ENCODE results near the gene CHST15. TPM values are rescaled to one million over a fixed set of nuclear protein-coding genes. Genes with fewer than 3 reads are reported as not detected.

Gene CHST15
- total and polyA plus RNA-seq, 4 donors: 4.5 to 43.8 (median 25.0) TPM

DNA sequence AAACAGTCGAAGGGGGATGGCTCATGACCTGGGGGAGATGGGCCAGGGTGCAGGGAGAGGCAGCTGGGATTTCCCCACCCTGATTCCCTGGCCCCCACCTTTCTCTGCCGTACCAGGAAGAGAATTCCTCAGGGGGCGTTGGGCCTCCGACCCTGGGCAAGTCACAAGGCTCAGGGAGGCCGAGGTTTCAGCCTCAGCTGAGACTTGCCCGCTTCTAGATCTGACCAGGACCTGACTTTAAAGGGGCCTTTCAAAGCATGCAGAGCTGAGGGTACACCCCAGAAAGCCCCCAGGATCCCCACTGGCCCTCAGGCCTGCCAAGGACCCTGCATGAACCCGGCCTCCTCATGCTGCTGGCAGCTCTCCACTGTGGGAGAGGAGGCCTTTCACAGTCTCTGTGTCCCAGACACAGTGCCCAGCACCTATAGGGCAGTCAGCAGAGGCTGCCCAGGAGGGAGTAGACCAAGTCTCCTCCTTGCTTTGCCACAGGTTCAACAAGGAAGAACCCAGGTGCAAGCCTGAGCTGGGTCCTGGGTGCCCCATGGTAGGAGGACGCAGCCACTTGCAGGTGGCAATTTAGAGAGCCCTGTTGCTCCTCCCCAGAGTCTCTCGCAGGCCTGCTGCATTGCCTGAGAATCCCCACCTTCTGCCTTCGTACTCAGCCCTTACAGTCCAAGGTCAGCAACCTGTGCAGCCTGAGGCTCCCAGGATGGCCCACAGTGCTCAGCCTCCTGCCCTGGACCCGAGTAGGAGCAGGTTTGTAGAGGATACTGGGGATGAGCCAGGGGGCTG lies 89.3 kb downstream of the CHST15 start:
- ATAC-seq (ENCODE audit: low FRiP score) (no peak), DNase-seq (no peak)
- Histone ChIP-seq H3K27ac (ENCODE audit: low read depth in 1 of 2, low read length in 2 of 2) (no peak overlapping the region), H3K9me3 (ENCODE audit: control insufficient read depth, low read length) (no peaks in the 10 kb centered on the region), H3K4me1 (ENCODE audit: control insufficient read depth in 1 of 2, insufficient read depth in 2 of 2, low read length in 2 of 2) (no peaks in the 10 kb centered on the region), H3K4me3 (ENCODE audit: low read length in 2 of 2) (no peak overlapping the region), H3K27me3 (ENCODE audit: control insufficient read depth in 1 of 2, insufficient read depth in 2 of 2, low read length in 1 of 2) (no peaks in the 10 kb centered on the region), H3K36me3 (ENCODE audit: control insufficient read depth in 1 of 2, insufficient read depth in 2 of 2, low read length in 1 of 2) (peaks cover 0 to 2% of the 10 kb centered on the region in 2 donors)
- WGBS, 2 donors: 77 to 78% methylated on average over 11 of the region's 11 CpGs
- intact Hi-C loops (cut with DNase I): loop anchor here in 1 of 2 donors (5.0 kb wide), 1 partner anchor 258 kb away; no protein-coding TSS in a partner anchor

DNA sequence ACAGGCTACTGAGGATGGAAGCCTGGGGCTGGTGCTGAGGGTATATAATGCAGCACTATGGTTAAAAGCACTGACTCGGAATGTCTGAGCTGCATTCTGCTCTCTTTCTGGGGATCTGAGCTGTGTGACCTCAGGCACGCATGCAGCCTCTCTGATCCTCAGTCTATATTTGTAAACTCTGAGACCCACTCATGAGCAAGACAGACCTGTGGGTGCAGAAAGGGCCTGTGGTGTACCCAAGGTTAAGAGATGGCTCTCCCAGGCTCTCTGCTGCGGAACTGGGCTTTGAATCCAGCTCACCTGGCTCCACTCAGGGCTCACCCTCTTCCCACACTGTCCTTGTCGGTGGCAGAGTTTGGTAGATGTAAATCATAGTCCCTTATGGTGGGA lies 89.9 kb downstream of the CHST15 start:
- ATAC-seq (ENCODE audit: low FRiP score): no peak
- DNase-seq: no peak
- peaks cover 0 to 2% of the 10 kb centered on the region in 2 donors for H3K36me3 ChIP-seq (ENCODE audit: control insufficient read depth in 1 of 2, insufficient read depth in 2 of 2, low read length in 1 of 2)
- no peaks in the 10 kb centered on the region for H3K27me3 ChIP-seq (ENCODE audit: control insufficient read depth in 1 of 2, insufficient read depth in 2 of 2, low read length in 1 of 2)
- WGBS, 2 donors: 85 to 95% methylated on average over 4 of the region's 4 CpGs
- H3K9me3 ChIP-seq (ENCODE audit: control insufficient read depth, low read length): no peaks in the 10 kb centered on the region
- no peak overlapping the region for H3K4me3 ChIP-seq (ENCODE audit: low read length in 2 of 2)
- intact Hi-C loops (cut with DNase I): loop anchor here in 1 of 2 donors (5.0 kb wide), 1 partner anchor 259 kb away; no protein-coding TSS in a partner anchor
- H3K4me1 ChIP-seq (ENCODE audit: control insufficient read depth in 1 of 2, insufficient read depth in 2 of 2, low read length in 2 of 2): no peaks in the 10 kb centered on the region
- no peak overlapping the region for H3K27ac ChIP-seq (ENCODE audit: low read depth in 1 of 2, low read length in 2 of 2)

DNA sequence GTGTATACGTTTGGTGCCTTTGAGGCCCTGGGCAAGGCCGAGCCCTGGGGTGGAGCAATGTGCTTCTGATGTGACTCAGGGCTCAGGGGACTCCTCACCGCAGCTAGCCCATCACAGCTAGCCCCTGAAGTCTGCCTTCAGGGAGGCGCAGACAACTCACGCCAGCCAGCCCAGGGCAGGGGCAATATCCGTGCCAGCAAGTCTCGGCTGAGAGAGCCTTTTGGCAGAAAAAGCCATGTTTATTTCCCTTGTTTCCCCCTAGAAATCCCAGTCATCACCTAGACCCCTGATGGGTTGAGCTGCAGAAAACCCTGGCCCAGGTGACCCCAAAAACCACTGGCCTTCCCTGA lies 90.4 kb downstream of the CHST15 start:
- Histone ChIP-seq H3K4me3 (ENCODE audit: low read length in 2 of 2) (no peak overlapping the region), H3K36me3 (ENCODE audit: control insufficient read depth in 1 of 2, insufficient read depth in 2 of 2, low read length in 1 of 2) (peaks cover 0 to 2% of the 10 kb centered on the region in 2 donors), H3K4me1 (ENCODE audit: control insufficient read depth in 1 of 2, insufficient read depth in 2 of 2, low read length in 2 of 2) (no peaks in the 10 kb centered on the region), H3K27ac (ENCODE audit: low read depth in 1 of 2, low read length in 2 of 2) (no peak overlapping the region), H3K9me3 (ENCODE audit: control insufficient read depth, low read length) (no peaks in the 10 kb centered on the region), H3K27me3 (ENCODE audit: control insufficient read depth in 1 of 2, insufficient read depth in 2 of 2, low read length in 1 of 2) (no peaks in the 10 kb centered on the region)
- no peak for DNase-seq
- intact Hi-C loops (cut with DNase I): loop anchor here in 1 of 2 donors (5.0 kb wide), 1 partner anchor 259 kb away; no protein-coding TSS in a partner anchor
- WGBS, 2 donors: 23 to 67% methylated on average over 7 of the region's 7 CpGs
- no peak for ATAC-seq (ENCODE audit: low FRiP score)

DNA sequence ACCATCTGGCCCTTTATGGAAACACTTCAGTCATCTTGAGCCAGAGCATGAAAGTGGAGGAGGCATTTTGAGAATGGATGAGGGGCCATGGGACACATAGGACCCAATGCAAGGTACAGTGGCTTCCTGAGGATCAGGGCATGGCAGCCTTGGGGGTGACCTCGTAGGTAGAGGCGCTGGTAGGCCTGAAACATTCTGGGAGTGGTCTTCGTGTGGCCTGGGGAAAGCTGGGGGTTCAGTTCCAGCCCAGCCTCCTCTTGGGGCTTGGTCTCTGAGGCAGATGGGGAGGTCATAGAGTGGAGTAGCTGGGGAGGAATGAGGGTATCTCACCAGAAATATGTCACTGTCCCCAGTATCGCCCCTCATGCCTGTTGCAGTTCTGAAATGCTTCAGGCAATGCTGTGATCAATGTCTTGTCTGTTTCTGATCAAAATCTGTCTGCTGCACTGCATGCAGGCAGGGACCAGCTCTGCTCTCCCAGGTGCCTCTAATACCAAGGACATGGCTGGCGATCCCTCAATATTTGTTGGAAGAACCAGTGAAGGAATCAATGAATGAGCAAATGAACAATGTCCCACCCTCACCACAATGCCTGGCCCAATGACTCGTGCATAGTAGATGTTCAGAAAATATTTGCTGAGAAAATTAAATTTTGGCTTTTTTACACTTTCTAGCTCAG lies 90.9 kb downstream of the CHST15 start:
- no peak for ATAC-seq (ENCODE audit: low FRiP score)
- Histone ChIP-seq H3K27ac (ENCODE audit: low read depth in 1 of 2, low read length in 2 of 2) (no peak overlapping the region), H3K36me3 (ENCODE audit: control insufficient read depth in 1 of 2, insufficient read depth in 2 of 2, low read length in 1 of 2) (peaks cover 0 to 2% of the 10 kb centered on the region in 2 donors), H3K27me3 (ENCODE audit: control insufficient read depth in 1 of 2, insufficient read depth in 2 of 2, low read length in 1 of 2) (no peaks in the 10 kb centered on the region), H3K4me3 (ENCODE audit: low read length in 2 of 2) (no peak overlapping the region), H3K4me1 (ENCODE audit: control insufficient read depth in 1 of 2, insufficient read depth in 2 of 2, low read length in 2 of 2) (no peaks in the 10 kb centered on the region), H3K9me3 (ENCODE audit: control insufficient read depth, low read length) (no peaks in the 10 kb centered on the region)
- intact Hi-C loops (cut with DNase I): loop anchor here in 1 of 2 donors (5.0 kb wide), 1 partner anchor 260 kb away; no protein-coding TSS in a partner anchor
- no peak for DNase-seq
- 81 to 86% methylated on average over 6 of the region's 6 CpGs for WGBS, 2 donors

DNA sequence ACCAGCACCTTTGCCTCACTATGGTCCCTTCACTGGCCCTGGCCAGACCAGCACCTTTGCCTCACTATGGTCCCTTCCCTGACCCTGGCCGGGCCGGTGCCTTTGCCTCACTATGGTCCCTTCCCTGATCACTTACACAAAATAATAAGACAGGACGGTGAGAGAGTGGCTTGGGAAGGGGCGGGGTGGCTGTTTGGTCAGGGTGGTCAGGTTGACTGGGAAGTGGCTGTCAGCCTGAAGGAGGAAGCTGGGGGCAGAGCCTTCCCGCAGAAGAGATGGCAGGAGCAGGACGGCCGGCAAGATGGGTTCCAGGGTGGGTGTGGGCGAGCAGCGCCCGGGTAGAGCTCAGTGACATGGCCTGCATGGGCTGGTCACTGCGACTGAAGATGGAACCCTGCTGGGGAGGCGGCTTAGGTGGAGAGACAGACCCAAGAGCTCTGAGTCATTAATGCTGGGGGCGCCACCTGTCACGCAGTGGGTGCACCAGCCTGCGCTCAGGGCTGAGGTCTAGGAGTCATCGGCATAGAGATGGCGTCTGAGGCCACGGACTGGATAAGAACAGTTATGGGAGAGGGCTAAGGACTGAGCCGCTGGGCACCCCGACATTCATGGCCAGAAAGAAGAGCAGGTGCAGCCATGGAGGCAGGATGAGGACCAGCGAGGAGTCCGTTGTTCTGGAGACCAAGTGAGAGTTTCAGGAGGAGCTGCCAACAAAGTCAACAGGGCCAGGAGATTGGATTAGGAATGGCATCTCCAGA lies 91.8 kb downstream of the CHST15 start:
- Histone ChIP-seq H3K9me3 (ENCODE audit: control insufficient read depth, low read length) (no peaks in the 10 kb centered on the region), H3K4me1 (ENCODE audit: control insufficient read depth in 1 of 2, insufficient read depth in 2 of 2, low read length in 2 of 2) (no peaks in the 10 kb centered on the region), H3K36me3 (ENCODE audit: control insufficient read depth in 1 of 2, insufficient read depth in 2 of 2, low read length in 1 of 2) (no peaks in the 10 kb centered on the region), H3K27ac (ENCODE audit: low read depth in 1 of 2, low read length in 2 of 2) (no peak overlapping the region), H3K27me3 (ENCODE audit: control insufficient read depth in 1 of 2, insufficient read depth in 2 of 2, low read length in 1 of 2) (no peaks in the 10 kb centered on the region), H3K4me3 (ENCODE audit: low read length in 2 of 2) (no peak overlapping the region)
- ATAC-seq (ENCODE audit: low FRiP score) (no peak), DNase-seq (peak in 1 of 2 donors; percentile 71)
- 94% methylated on average over 22 of the region's 22 CpGs for WGBS, 2 donors
- intact Hi-C loops (cut with DNase I): loop anchor here in 1 of 2 donors (5.0 kb wide), 1 partner anchor 261 kb away; no protein-coding TSS in a partner anchor

DNA sequence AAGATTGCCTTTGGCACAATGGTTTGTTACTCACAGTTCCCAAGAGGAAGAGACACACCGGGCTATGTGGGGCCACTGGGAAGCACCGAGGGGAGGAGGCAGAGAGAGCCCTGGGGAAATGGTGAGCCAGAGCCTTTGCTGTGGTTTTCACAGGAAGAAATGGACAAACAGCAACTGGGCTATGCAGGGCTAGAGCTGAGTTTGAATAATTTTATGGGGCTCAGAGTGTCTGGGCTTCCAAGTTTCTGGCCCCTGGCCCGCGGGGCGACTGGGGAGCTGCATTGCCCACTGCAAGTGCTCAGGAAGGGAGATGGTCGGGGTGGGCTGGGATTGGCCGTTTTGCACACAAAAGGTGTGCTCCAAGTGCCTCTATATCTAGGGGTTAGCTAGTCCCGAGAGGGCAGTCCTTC lies 92.6 kb downstream of the CHST15 start:
- intact Hi-C loops (cut with DNase I): loop anchor here in 1 of 2 donors (5.0 kb wide), 1 partner anchor 262 kb away; no protein-coding TSS in a partner anchor
- 69 to 76% methylated on average over 8 of the region's 8 CpGs for WGBS, 2 donors
- Histone ChIP-seq H3K27me3 (ENCODE audit: control insufficient read depth in 1 of 2, insufficient read depth in 2 of 2, low read length in 1 of 2) (no peaks in the 10 kb centered on the region), H3K9me3 (ENCODE audit: control insufficient read depth, low read length) (no peaks in the 10 kb centered on the region), H3K36me3 (ENCODE audit: control insufficient read depth in 1 of 2, insufficient read depth in 2 of 2, low read length in 1 of 2) (no peaks in the 10 kb centered on the region), H3K4me3 (ENCODE audit: low read length in 2 of 2) (no peak overlapping the region), H3K4me1 (ENCODE audit: control insufficient read depth in 1 of 2, insufficient read depth in 2 of 2, low read length in 2 of 2) (no peaks in the 10 kb centered on the region), H3K27ac (ENCODE audit: low read depth in 1 of 2, low read length in 2 of 2) (no peak overlapping the region)
- ATAC-seq (ENCODE audit: low FRiP score) (no peak), DNase-seq (no peak)

DNA sequence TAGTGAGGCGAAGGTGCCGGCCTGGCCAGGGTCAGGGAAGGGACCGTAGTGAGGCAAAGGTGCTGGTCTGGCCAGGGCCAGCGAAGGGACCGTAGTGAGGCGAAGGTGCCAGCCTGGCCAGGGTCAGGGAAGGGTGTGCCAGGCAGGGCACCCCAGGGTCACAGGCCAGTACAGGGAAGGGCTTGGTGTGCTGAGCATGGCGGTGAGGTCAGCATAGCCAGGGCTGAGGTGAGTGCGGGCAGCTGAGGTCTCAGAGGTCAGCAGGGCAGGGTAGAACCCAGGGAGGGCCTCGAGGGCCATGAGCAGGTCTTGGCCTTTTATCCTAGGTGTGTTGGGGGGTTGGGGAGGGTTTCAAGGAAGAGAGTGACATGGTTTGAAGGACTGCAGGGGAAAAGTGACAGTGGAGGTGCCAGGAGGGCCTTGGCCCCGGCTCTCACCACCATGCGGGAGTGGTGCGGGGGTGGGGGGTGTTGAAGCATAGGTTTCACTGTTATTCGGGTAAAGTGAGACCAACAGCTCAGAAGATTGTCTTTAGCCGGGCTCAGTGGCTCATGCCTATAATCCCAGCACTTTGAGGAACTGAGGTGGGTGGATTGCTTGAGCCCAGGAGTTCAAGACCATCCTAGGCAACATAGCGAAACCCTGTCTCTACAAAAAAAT lies 93.3 kb downstream of the CHST15 start:
- WGBS, 2 donors: 92 to 94% methylated on average over 15 of the region's 15 CpGs
- ATAC-seq (ENCODE audit: low FRiP score): no peak
- no peaks in the 10 kb centered on the region for H3K9me3 ChIP-seq (ENCODE audit: control insufficient read depth, low read length)
- H3K36me3 ChIP-seq (ENCODE audit: control insufficient read depth in 1 of 2, insufficient read depth in 2 of 2, low read length in 1 of 2): no peaks in the 10 kb centered on the region
- no peak overlapping the region for H3K4me3 ChIP-seq (ENCODE audit: low read length in 2 of 2)
- no peaks in the 10 kb centered on the region for H3K4me1 ChIP-seq (ENCODE audit: control insufficient read depth in 1 of 2, insufficient read depth in 2 of 2, low read length in 2 of 2)
- intact Hi-C loops (cut with DNase I): loop anchor here in 1 of 2 donors (5.0 kb wide), 1 partner anchor 262 kb away; no protein-coding TSS in a partner anchor
- DNase-seq: no peak
- H3K27ac ChIP-seq (ENCODE audit: low read depth in 1 of 2, low read length in 2 of 2): no peak overlapping the region
- no peaks in the 10 kb centered on the region for H3K27me3 ChIP-seq (ENCODE audit: control insufficient read depth in 1 of 2, insufficient read depth in 2 of 2, low read length in 1 of 2)

DNA sequence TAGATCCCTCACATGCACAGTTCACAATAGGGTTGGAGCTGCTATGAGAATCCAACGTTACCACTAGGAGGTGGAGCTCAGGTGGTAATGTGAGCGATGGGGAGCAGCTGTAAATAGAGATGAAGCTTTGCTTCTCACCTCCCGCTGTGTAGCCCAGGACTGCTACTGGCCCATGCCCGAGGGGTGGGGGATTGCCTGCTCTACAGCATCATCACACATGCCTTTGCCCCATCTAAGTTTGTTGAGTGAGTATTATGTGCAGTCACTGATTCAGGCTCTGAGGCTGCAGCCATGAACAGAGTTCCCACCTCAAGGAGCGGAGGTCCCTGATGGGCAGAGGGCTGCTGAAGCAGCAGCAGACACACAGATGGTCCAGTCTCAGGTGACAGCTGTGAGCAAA lies 94.1 kb downstream of the CHST15 start:
- intact Hi-C loops (cut with DNase I): no loop called here
- WGBS, 2 donors: 89 to 95% methylated on average over 5 of the region's 5 CpGs
- ATAC-seq (ENCODE audit: low FRiP score) (no peak), DNase-seq (no peak)
- Histone ChIP-seq H3K36me3 (ENCODE audit: control insufficient read depth in 1 of 2, insufficient read depth in 2 of 2, low read length in 1 of 2) (no peaks in the 10 kb centered on the region), H3K4me3 (ENCODE audit: low read length in 2 of 2) (no peak overlapping the region), H3K4me1 (ENCODE audit: control insufficient read depth in 1 of 2, insufficient read depth in 2 of 2, low read length in 2 of 2) (no peaks in the 10 kb centered on the region), H3K9me3 (ENCODE audit: control insufficient read depth, low read length) (no peaks in the 10 kb centered on the region), H3K27me3 (ENCODE audit: control insufficient read depth in 1 of 2, insufficient read depth in 2 of 2, low read length in 1 of 2) (no peaks in the 10 kb centered on the region), H3K27ac (ENCODE audit: low read depth in 1 of 2, low read length in 2 of 2) (no peak overlapping the region)
